Activated T-helper 1 cell treated with anti-CD3 and anti-CD28 coated beads, Interleukin-2, amount 50 U/mL, for 16 hours (primary cell): ENCODE data around the gene CYLD.

ENCODE experiments used
- DNase-seq, 2 donors: peaks; one replicate each; pipeline ENCODE4 v3.0.0-alpha.2; 2020; ENCODE audit warnings: low read depth in 1 of 2, low spot score in 1 of 2

The CYLD gene

GRCh38 chr16:50841081-50841886 is 99.4 kb downstream of the CYLD start:
- no peak for DNase-seq

DNA sequence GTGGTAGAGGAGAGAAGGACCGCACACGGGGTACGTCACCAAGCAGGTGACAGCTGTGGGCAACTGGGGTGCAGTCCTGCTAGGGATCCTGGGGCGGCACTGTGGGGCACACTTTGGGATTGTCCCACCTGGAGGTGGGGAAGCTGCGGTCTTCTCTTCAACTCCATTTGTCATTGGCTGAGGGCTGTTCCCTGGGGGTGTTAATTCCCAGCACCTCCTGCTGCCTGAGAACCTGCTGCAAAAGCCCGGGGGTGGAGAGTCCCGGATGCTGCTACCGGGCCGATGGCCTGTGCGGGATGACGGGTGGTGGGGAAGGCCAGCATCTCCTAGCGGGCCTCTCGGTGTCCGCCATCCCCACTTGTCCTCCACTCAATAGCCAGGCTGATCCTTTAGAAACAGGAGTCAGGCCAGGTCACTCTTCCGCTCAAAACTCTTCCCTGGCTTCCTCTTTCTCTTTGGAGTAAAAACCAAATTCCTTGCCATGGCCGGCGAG is 100.2 kb downstream of the CYLD start:
- no peak for DNase-seq

- DNase-seq, result no peak
Measured at GRCh38 chr16:50842589-50842988, 100.7 kb downstream of the CYLD start.

DNA sequence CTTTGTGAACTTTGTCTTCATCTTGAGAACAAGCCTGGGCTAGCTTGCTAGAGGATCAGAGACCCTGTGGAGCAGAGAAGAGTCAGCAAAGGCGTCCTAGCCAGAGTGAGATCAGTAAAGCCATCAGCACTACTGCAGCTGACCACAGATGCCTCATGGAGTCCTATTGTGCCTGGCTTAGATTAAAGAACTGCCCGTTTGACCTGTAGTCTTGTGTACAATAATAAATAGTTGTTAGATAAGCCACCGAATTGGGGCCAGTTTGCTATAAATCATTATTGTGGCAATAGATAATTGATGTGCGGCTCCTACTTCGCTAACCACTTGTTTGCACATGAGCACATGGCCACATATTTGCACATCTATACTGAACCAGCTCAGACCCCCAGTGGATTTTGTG is 103.0 kb downstream of the CYLD start:
- no peak for DNase-seq

- no peak for DNase-seq
Measured at GRCh38 chr16:50845296-50845695, 103.4 kb downstream of the CYLD start.

- no peak for DNase-seq
Measured at GRCh38 chr16:50846511-50846910, 104.6 kb downstream of the CYLD start.

DNA sequence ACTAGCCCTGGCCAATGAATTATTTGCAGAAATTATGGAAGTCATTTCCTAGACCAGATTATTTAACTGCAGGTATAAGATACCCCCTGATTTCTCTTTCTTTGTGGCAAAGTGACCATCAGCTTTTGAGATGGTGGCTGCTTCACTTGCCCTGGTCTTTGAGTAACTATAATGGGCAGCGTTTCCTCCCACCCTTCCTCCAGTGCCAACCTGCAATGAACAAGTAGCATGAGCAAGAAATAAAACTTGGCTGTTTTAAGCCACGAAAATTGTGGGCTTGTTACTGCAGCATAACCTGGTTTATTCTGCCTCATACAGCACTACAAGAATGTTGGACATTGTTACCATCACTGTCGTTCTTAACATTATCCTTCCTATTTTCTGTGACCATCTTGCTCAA is 105.3 kb downstream of the CYLD start:
- no peak for DNase-seq

GRCh38 chr16:50848755-50849514 is 107.0 kb downstream of the CYLD start:
- no peak for DNase-seq
